ENCODE measurements around the gene STAB2.

STAB2 gene

GRCh38 chr12:103676893-103677292, 89.8 kb downstream of the STAB2 start:
- no peak overlapping the region for H3K4me3 ChIP-seq (ENCODE audit: control insufficient read depth, low read depth, low read length)
- no peak for DNase-seq (ENCODE audit: low read depth)
- no peak for TF ChIP-seq CTCF (IDR thresholded peaks at IDR 0.05; ENCODE audit: control insufficient read depth, insufficient read depth, low read depth, low read length, missing control alignments)

GRCh38 chr12:103677341-103677740, 90.3 kb downstream of the STAB2 start:
- no peak overlapping the region for H3K4me3 ChIP-seq (ENCODE audit: control insufficient read depth, low read depth, low read length)
- TF ChIP-seq CTCF (IDR thresholded peaks at IDR 0.05; ENCODE audit: control insufficient read depth, insufficient read depth, low read depth, low read length, missing control alignments): no peak
- no peak for DNase-seq (ENCODE audit: low read depth)

- DNase-seq (ENCODE audit: low read depth): no peak
- no peak overlapping the region for H3K4me3 ChIP-seq (ENCODE audit: control insufficient read depth, low read depth, low read length)
- no peak for TF ChIP-seq CTCF (IDR thresholded peaks at IDR 0.05; ENCODE audit: control insufficient read depth, insufficient read depth, low read depth, low read length, missing control alignments)
Observed at GRCh38 chr12:103677905-103678304, 90.8 kb downstream of the STAB2 start.

GRCh38 chr12:103679421-103680170, 92.5 kb downstream of the STAB2 start:
- no peak for TF ChIP-seq CTCF (IDR thresholded peaks at IDR 0.05; ENCODE audit: control insufficient read depth, insufficient read depth, low read depth, low read length, missing control alignments)
- no peak for DNase-seq (ENCODE audit: low read depth)
- H3K4me3 ChIP-seq (ENCODE audit: control insufficient read depth, low read depth, low read length): no peak overlapping the region

- no peak overlapping the region for H3K4me3 ChIP-seq (ENCODE audit: control insufficient read depth, low read depth, low read length)
- TF ChIP-seq CTCF (IDR thresholded peaks at IDR 0.05; ENCODE audit: control insufficient read depth, insufficient read depth, low read depth, low read length, missing control alignments): no peak
- no peak for DNase-seq (ENCODE audit: low read depth)
Observed at GRCh38 chr12:103680591-103681141, 93.6 kb downstream of the STAB2 start.

- no peak overlapping the region for H3K4me3 ChIP-seq (ENCODE audit: control insufficient read depth, low read depth, low read length)
- DNase-seq (ENCODE audit: low read depth): no peak
- TF ChIP-seq CTCF (IDR thresholded peaks at IDR 0.05; ENCODE audit: control insufficient read depth, insufficient read depth, low read depth, low read length, missing control alignments): no peak
Observed at GRCh38 chr12:103686026-103686425, 99.0 kb downstream of the STAB2 start.
